ENCODE data around the gene DNAH11. TPM values are rescaled to one million over a fixed set of nuclear protein-coding genes. Genes with fewer than 3 reads are reported as not detected.
"Not testable (repeated sequence)": the region's sequence is repeated elsewhere in the genome, so short reads cannot be mapped to it uniquely, and the experiment has no call there.

Gene DNAH11
- total and polyA plus RNA-seq, 4 donors: 0.05 to 0.50 (median 0.11) TPM

DNA sequence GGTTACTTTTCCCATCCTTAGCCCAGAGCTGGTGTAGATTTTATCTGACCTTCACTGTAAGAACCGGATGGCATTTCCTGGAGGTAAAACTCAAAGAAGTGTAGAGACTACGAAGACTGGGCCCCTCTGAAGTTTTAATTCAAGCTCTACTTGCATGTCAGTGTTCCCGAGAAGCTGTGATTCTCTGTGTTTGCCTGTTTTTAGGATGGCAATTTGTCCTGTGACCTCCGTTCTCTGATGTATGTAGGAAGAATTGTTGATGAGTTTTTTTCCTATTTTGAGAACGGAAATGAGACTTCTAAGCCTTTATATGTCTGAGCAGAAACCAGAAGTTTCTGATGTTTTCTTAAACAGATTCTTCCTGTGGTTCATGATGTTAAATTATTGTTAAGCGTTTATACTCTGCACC lies 308.7 kb downstream of the DNAH11 start:
- Histone ChIP-seq H3K36me3 (ENCODE audit: control insufficient read depth in 4 of 4, insufficient read depth in 3 of 4, low read depth in 1 of 4, low read length in 3 of 4) (no peaks in the 10 kb centered on the region), H3K4me1 (ENCODE audit: control insufficient read depth in 4 of 4, insufficient read depth in 4 of 4, low read length in 3 of 4) (no peaks in the 10 kb centered on the region), H3K4me3 (ENCODE audit: low read depth in 1 of 3, low read length in 3 of 3) (no peak overlapping the region), H3K9ac (ENCODE audit: low read depth in 1 of 2, low read length in 2 of 2) (no peak overlapping the region), H3K27me3 (ENCODE audit: control insufficient read depth in 4 of 4, insufficient read depth in 4 of 4, low read length in 3 of 4) (no peaks in the 10 kb centered on the region), H3K9me3 (ENCODE audit: control insufficient read depth in 4 of 4, low read length in 3 of 4) (no peaks in the 10 kb centered on the region), H3K27ac (ENCODE audit: low read depth in 1 of 2, low read length in 2 of 2) (no peak overlapping the region)
- TF ChIP-seq HNF4G (IDR thresholded peaks at IDR 0.05): no peak
- no peak for TF ChIP-seq FOXA2 (IDR thresholded peaks at IDR 0.05)
- TF ChIP-seq, protein P1, sequence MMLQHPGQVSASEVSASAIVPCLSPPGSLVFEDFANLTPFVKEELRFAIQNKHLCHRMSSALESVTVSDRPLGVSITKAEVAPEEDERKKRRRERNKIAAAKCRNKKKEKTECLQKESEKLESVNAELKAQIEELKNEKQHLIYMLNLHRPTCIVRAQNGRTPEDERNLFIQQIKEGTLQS (IDR thresholded peaks at IDR 0.05): no peak
- TF ChIP-seq YY1 (IDR thresholded peaks at IDR 0.05): no peak
- WGBS: 71% methylated on average over 6 of the region's 6 CpGs
- DNase-seq (ENCODE audit: low spot score): no peak

DNA sequence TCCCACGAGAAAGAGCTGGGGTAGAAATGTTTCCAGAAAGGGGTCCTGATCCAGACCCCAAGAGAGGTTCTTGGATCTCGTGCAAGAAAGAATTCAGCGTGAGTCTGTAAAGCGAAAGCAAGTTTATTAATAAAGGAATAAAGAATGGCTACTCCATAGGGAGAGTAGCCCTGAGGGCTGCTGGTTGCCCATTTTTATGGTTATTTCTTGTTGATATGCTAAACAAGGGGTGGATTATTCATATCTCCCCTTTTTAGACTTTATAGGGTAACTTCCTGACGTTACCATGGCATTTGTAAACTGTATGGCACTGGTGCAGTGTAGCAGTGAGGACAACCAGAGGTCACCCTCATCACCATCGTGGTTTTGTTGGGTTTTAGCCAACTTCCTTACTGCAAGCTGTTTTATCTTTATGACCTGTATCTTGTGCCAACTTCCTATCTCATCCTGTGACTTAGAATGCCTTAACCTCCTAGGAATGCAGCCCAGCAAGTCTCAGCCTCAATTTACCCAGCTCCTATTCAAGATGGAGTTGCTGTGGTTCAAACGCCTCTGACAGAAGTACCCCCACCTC lies 322.9 kb downstream of the DNAH11 start:
- not testable (repeated sequence) for DNase-seq (ENCODE audit: low spot score); H3K27me3 ChIP-seq (ENCODE audit: control insufficient read depth in 4 of 4, insufficient read depth in 4 of 4, low read length in 3 of 4); H3K9ac ChIP-seq (ENCODE audit: low read depth in 1 of 2, low read length in 2 of 2); H3K27ac ChIP-seq (ENCODE audit: low read depth in 1 of 2, low read length in 2 of 2); H3K9me3 ChIP-seq (ENCODE audit: control insufficient read depth in 4 of 4, low read length in 3 of 4); H3K36me3 ChIP-seq (ENCODE audit: control insufficient read depth in 4 of 4, insufficient read depth in 3 of 4, low read depth in 1 of 4, low read length in 3 of 4); H3K4me3 ChIP-seq (ENCODE audit: low read depth in 1 of 3, low read length in 3 of 3); H3K4me1 ChIP-seq (ENCODE audit: control insufficient read depth in 4 of 4, insufficient read depth in 4 of 4, low read length in 3 of 4)
- WGBS: 71% methylated on average over 7 of the region's 7 CpGs

DNA sequence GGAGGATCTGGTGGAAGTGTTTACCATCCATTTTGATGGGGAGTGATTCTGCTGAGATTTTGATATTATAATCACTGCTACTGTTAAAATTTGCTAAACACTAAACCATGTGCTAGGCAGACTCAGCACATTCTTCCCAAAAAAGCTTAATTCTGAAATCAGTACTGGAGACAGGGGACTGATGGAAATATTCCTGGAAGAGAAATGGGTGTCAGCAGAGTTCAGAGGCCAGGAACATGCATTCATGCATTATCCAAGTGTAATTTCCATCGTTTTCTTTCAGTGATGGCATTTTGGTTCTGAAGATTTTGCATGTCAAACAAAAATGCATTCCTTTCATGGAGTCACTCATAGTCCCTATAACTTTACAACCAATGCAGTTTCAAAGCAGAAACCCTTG lies 323.9 kb downstream of the DNAH11 start:
- Histone ChIP-seq H3K27ac (ENCODE audit: low read depth in 1 of 2, low read length in 2 of 2) (no peak overlapping the region), H3K4me3 (ENCODE audit: low read depth in 1 of 3, low read length in 3 of 3) (no peak overlapping the region), H3K9ac (ENCODE audit: low read depth in 1 of 2, low read length in 2 of 2) (no peak overlapping the region), H3K9me3 (ENCODE audit: control insufficient read depth in 4 of 4, low read length in 3 of 4) (no peaks in the 10 kb centered on the region), H3K36me3 (ENCODE audit: control insufficient read depth in 4 of 4, insufficient read depth in 3 of 4, low read depth in 1 of 4, low read length in 3 of 4) (no peaks in the 10 kb centered on the region), H3K4me1 (ENCODE audit: control insufficient read depth in 4 of 4, insufficient read depth in 4 of 4, low read length in 3 of 4) (no peaks in the 10 kb centered on the region), H3K27me3 (ENCODE audit: control insufficient read depth in 4 of 4, insufficient read depth in 4 of 4, low read length in 3 of 4) (no peaks in the 10 kb centered on the region)
- no peak for DNase-seq (ENCODE audit: low spot score)
- TF ChIP-seq, protein P2, sequence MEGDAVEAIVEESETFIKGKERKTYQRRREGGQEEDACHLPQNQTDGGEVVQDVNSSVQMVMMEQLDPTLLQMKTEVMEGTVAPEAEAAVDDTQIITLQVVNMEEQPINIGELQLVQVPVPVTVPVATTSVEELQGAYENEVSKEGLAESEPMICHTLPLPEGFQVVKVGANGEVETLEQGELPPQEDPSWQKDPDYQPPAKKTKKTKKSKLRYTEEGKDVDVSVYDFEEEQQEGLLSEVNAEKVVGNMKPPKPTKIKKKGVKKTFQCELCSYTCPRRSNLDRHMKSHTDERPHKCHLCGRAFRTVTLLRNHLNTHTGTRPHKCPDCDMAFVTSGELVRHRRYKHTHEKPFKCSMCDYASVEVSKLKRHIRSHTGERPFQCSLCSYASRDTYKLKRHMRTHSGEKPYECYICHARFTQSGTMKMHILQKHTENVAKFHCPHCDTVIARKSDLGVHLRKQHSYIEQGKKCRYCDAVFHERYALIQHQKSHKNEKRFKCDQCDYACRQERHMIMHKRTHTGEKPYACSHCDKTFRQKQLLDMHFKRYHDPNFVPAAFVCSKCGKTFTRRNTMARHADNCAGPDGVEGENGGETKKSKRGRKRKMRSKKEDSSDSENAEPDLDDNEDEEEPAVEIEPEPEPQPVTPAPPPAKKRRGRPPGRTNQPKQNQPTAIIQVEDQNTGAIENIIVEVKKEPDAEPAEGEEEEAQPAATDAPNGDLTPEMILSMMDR (IDR thresholded peaks at IDR 0.05; ENCODE audit: low read depth, low read length, missing input control): no peak
- TF ChIP-seq, protein P3, sequence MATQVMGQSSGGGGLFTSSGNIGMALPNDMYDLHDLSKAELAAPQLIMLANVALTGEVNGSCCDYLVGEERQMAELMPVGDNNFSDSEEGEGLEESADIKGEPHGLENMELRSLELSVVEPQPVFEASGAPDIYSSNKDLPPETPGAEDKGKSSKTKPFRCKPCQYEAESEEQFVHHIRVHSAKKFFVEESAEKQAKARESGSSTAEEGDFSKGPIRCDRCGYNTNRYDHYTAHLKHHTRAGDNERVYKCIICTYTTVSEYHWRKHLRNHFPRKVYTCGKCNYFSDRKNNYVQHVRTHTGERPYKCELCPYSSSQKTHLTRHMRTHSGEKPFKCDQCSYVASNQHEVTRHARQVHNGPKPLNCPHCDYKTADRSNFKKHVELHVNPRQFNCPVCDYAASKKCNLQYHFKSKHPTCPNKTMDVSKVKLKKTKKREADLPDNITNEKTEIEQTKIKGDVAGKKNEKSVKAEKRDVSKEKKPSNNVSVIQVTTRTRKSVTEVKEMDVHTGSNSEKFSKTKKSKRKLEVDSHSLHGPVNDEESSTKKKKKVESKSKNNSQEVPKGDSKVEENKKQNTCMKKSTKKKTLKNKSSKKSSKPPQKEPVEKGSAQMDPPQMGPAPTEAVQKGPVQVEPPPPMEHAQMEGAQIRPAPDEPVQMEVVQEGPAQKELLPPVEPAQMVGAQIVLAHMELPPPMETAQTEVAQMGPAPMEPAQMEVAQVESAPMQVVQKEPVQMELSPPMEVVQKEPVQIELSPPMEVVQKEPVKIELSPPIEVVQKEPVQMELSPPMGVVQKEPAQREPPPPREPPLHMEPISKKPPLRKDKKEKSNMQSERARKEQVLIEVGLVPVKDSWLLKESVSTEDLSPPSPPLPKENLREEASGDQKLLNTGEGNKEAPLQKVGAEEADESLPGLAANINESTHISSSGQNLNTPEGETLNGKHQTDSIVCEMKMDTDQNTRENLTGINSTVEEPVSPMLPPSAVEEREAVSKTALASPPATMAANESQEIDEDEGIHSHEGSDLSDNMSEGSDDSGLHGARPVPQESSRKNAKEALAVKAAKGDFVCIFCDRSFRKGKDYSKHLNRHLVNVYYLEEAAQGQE (IDR thresholded peaks at IDR 0.05): no peak
- no peak for TF ChIP-seq EGR1 (IDR thresholded peaks at IDR 0.05; ENCODE audit: low read depth in 2 of 2)
- TF ChIP-seq TAF1 (conservative IDR thresholded peaks at IDR 0.05): no peak
- TF ChIP-seq YY1 (IDR thresholded peaks at IDR 0.05): no peak
- TF ChIP-seq JUND (IDR thresholded peaks at IDR 0.05): no peak
- TF ChIP-seq FOXA2 (IDR thresholded peaks at IDR 0.05): no peak
- TF ChIP-seq, protein P1 (IDR thresholded peaks at IDR 0.05): no peak
- TF ChIP-seq HNF4A (conservative IDR thresholded peaks at IDR 0.05): no peak
- TF ChIP-seq GABPA (IDR thresholded peaks at IDR 0.05 in 1 of 2, conservative IDR thresholded peaks at IDR 0.05 in 1 of 2): no peak
- TF ChIP-seq, protein P4, sequence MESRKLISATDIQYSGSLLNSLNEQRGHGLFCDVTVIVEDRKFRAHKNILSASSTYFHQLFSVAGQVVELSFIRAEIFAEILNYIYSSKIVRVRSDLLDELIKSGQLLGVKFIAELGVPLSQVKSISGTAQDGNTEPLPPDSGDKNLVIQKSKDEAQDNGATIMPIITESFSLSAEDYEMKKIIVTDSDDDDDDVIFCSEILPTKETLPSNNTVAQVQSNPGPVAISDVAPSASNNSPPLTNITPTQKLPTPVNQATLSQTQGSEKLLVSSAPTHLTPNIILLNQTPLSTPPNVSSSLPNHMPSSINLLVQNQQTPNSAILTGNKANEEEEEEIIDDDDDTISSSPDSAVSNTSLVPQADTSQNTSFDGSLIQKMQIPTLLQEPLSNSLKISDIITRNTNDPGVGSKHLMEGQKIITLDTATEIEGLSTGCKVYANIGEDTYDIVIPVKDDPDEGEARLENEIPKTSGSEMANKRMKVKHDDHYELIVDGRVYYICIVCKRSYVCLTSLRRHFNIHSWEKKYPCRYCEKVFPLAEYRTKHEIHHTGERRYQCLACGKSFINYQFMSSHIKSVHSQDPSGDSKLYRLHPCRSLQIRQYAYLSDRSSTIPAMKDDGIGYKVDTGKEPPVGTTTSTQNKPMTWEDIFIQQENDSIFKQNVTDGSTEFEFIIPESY (IDR thresholded peaks at IDR 0.05): no peak
- TF ChIP-seq RXRA (IDR thresholded peaks at IDR 0.05): no peak
- no peak for TF ChIP-seq HNF4G (IDR thresholded peaks at IDR 0.05)
- TF ChIP-seq FOXA1 (IDR thresholded peaks at IDR 0.05): no peak
- TF ChIP-seq NR2F2 (IDR thresholded peaks at IDR 0.05): no peak
- TF ChIP-seq SP1 (IDR thresholded peaks at IDR 0.05): no peak
- TF ChIP-seq, protein P5, sequence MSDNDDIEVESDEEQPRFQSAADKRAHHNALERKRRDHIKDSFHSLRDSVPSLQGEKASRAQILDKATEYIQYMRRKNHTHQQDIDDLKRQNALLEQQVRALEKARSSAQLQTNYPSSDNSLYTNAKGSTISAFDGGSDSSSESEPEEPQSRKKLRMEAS (IDR thresholded peaks at IDR 0.05): no peak
- 51% methylated on average over 1 of the region's 1 CpG for WGBS

Measured in liver (tissue), 9 donors.